ENCODE data around the gene NCKAP5L. TPM values are rescaled to one million over a fixed set of nuclear protein-coding genes. Genes with fewer than 3 reads are reported as not detected.

Gene NCKAP5L
- total RNA-seq, 2 donors from 2014 or later: 16.2 to 22.4 TPM

- intact Hi-C loops (cut with DNase I): no loop called here
- DNase-seq (ENCODE audit: low spot score): no peak
These were observed 21.3 kb downstream of the NCKAP5L start for GRCh38 chr12:49806877-49807276.

GRCh38 chr12:49806321-49806813 lies 21.8 kb downstream of the NCKAP5L start:
- no peak for DNase-seq (ENCODE audit: low spot score)

GRCh38 chr12:49805409-49805808 lies 22.8 kb downstream of the NCKAP5L start:
- intact Hi-C loops (cut with DNase I): no loop called here
- DNase-seq (ENCODE audit: low spot score): no peak

More at GRCh38 chr12:49806321-49806813, 21.8 kb downstream of the NCKAP5L start:
- intact Hi-C loops (cut with DNase I): no loop called here

- DNase-seq (ENCODE audit: low spot score): no peak
- intact Hi-C loops (cut with DNase I): no loop called here
These were observed 23.4 kb downstream of the NCKAP5L start for GRCh38 chr12:49804821-49805220.

DNA sequence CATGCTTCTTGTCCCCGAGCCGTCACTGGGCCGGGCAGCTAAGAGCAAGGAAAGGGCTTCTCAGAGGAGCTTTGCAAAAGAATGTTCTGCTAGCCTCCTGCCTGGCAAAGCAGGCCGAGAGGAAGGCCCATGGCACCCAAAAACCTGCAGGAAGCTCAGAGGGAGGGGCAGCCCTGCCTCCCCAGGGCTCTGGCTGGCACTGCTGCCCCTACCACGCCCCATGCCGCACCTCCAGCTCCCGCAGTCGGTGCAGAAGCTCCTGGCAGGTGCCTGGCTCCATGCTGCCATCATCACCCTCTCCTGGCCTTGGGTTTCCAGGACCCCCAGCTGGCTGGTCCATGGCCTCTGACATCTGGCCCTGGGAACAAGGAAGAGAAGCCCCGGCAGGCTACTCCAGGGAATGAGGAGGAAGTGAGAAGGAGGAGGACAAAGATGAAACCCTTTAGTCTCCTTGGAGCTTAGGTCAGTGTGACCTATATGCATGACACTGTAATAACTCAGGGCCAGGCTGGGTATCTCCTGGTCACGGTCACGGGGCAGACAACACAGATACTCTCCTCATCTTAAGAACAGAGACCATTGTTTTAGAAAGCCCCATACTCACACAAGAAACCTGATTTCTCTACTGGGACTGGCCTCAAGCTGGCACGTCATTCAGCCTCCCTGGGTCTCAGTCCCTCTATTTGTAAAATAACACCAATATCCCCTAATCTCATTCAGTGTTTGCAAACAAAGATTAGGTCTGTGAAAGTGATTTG lies 24.3 kb downstream of the NCKAP5L start:
- no peak for DNase-seq (ENCODE audit: low spot score)

DNA sequence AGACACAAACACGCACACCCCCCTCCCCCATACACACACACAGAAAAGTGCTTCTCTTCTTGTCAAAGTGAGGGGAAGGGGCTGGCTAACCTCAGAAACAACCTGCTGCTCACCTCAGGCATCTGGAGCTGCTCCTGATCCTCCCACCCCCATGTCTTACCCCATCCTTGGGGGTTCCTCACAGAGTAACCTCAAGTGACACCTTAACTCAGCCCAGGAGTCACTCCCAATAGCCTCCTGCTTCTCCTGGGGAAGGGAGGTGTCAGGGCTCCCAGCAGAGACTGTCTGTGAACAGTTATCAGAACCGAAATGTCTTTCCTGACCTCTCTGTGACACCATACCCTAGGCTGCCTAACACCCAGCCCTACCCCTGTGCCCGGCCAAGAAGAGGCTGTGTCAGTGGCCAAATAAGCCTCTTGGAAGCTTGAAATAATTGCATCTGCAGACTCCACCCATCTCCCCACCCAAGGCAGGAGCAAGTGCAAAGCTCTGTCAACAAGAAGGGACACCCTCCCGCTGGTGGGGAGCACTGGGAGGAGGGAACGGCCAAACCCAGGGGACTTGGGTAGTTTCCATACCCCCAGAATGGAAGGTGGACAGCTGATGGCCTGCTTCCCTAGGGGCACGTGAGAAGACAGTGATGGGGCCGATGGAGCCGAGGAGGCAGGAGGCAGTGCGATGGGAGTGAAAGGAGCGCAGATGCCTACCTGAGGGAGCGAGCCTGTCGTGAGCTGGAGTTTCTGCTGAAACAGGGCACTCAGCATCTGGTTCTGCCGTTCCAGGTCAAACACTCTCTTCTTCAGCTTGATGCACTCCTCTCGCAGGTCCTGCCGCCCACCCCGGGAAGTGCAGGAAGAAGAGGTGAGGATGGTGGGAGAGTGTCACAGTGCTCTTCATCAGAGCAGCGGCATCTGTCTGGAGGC lies 26.8 kb downstream of the NCKAP5L start:
- intact Hi-C loops (cut with DNase I): no loop called here
- DNase-seq (ENCODE audit: low spot score): no peak

More for the DNA sequence above, 24.3 kb downstream of the NCKAP5L start:
- intact Hi-C loops (cut with DNase I): no loop called here

DNA sequence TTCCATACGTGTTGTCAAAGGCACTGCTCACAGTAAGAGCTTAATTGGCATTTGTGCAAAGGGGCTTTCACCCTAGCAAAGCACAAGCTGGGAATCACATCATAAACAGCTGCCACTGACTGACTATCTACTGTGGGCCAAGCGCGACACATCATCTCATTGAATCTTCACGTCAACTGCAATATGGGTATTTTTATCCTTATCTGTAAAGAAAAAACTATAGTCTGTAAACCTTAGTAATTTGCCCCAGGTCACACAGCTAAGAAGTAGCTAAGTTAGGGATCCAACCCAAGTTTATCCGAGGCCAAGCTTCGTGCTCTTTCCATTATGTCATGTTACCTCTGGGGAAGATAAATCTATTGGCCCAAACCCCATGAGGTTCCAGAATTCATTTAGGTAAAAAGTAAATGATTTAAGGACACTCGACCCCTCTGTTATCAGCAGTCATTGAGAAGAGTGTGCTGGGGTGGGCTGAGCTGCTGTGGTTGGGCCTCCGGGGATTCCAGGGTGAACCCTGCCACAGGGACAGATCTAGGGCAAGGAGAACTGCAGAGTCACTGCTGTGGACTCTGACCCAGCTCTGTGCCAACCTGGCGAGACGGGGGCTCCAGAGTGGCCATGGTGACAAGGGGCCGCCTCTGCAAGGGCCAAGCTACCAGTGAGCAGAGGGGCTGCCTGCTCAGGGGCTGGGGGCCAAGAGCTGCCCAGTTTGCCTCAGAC lies 27.6 kb downstream of the NCKAP5L start:
- intact Hi-C loops (cut with DNase I): no loop called here
- no peak for DNase-seq (ENCODE audit: low spot score)

- intact Hi-C loops (cut with DNase I): no loop called here
- DNase-seq (ENCODE audit: low spot score): no peak
These were observed 29.3 kb downstream of the NCKAP5L start for GRCh38 chr12:49798934-49799333.

DNA sequence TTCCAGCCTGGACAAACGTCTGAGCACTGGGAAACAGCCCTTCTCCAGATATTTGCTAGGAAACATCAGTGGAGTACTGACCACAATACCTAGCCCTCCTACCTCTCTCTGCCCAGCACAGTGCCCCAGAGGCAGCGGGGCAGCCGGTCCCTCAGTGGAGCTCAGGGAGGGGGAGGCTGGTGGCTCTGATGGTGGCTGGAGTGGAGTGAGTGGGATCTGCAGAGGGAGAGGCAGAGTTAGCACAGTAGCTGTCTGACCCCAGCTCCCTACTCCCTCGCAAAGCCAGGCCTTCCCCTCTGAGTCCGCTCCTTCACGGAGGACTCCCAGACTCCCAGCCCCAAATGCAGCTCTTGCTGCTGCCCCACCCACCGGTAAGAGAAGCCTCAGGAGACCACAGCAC lies 30.0 kb downstream of the NCKAP5L start:
- intact Hi-C loops (cut with DNase I): no loop called here
- DNase-seq (ENCODE audit: low spot score): peak; percentile 42

DNA sequence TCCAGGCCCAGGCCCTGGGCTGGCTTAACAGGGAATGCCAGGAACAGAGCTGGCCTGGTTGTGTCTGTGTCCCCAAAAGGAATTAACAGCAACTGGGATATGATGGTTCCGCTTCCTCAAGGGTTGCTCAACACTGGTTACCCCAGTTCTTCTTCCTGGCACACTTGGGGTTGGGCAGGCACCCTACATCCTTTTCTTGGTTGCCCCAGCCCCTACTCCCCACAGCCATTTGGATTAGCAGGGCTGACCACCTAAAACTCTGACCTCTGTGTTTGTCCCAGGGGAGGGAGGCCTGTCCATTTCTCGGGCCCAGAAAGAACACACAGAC lies 30.8 kb downstream of the NCKAP5L start:
- DNase-seq (ENCODE audit: low spot score): peak; percentile 29
- intact Hi-C loops (cut with DNase I): no loop called here

GRCh38 chr12:49796606-49797448 lies 31.4 kb downstream of the NCKAP5L start:
- intact Hi-C loops (cut with DNase I): no loop called here
- DNase-seq (ENCODE audit: low spot score): peak; percentile 78

GRCh38 chr12:49796155-49796554 lies 32.1 kb downstream of the NCKAP5L start:
- peak; percentile 65 for DNase-seq (ENCODE audit: low spot score)
- intact Hi-C loops (cut with DNase I): no loop called here

DNA sequence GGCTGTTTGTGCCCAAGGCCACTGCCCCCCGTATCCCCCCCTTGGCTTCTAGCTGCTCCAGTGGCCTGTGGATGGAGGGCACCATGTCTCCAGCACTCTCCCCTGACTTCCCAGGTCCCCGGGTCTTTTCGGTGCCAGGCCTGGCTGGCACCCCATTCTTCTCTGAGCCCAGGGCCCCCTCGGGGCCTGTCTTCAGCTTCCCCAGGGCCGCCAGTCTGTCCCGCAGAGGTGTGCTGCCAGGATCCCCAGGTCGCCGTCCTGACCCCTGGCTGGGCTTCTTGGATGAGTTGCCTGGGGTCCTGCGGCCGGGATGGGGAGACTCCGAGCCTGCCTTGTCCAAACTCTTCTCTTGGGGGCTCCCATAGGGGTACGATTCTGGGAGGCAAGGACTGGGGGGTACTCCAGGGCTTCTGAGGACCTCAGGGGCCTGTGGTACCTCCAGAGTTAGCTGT lies 32.5 kb downstream of the NCKAP5L start:
- DNase-seq (ENCODE audit: low spot score): peak; percentile 66
- intact Hi-C loops (cut with DNase I): no loop called here

DNA sequence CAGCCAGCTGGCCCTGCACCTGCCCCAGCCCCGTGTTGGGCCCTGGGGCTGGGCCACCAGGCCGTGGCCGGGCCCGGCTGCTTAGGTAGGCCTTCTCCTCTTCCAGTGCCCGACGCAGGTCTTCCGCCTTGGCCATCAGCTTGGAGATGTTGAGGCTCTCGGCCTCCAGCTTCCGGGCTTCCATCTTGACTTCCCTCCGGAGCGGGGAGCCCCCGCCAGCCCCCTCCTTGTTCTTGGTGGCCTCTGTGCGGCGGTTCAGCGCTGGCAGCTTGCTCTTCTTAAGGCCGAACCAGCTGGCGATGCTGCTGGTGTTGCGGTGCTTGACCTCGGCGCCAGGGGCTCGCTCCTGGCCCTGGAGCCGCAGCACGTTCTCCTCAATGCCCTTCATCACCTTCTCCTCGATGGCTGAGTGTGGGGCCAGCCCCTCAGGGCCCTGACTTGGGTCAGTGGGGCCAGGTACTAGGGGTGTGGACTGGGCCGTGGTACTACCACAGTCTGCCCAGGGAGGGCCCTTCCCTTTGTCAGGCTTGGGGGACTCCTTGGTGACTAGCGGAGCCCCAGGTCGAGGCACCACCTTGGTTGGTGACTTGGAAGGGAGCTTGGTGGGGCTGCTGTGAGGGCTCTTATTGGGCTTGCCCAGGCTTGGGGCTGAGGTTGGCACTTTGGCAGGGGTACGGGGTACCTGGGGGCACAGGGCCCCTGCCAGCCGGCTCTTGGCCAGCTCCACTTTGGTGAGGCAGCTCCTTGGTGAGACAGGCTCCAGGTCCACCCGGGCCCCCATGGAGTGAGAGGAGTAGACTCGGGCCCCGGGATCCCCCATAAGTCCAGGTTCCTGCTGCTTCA lies 33.2 kb downstream of the NCKAP5L start:
- intact Hi-C loops (cut with DNase I): no loop called here
- peak; percentile 53 for DNase-seq (ENCODE audit: low spot score)

GRCh38 chr12:49794021-49794420 lies 34.2 kb downstream of the NCKAP5L start:
- intact Hi-C loops (cut with DNase I): no loop called here

GRCh38 chr12:49793620-49794019 lies 34.6 kb downstream of the NCKAP5L start:
- DNase-seq (ENCODE audit: low spot score): peak; percentile 67
- intact Hi-C loops (cut with DNase I): no loop called here

More at GRCh38 chr12:49794021-49794420, 34.2 kb downstream of the NCKAP5L start:
- peak; percentile 31 for DNase-seq (ENCODE audit: low spot score)

DNA sequence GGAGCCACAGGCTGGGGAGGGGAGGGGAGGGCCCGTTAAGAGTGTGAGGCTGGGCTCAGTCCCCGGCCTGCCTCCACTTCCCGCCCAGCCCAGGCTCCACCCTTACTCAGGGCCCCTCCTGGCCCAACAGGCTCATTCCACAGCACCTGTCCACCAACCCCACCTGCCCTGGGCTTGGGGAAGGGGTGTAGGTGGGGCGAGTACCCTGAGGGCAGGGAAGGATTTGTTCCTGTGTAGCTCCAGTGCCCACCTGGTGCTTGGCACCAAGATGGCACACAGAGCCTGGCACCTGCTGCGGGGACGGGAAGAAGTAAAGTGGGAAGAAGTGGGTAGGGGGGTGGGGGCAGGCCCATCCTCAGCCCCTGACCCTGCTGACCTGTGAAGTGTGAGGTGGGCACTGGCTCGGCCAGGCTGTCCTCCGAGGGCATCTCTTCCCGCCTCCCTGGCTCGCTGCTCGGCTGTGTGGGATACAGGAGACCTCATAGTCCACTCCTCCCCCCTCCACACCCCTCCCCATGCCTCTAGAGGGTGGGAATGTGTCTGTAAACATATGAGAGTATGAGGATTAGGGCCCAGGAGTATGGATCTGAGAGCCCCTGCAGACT lies 35.1 kb downstream of the NCKAP5L start:
- peak; percentile 64 for DNase-seq (ENCODE audit: low spot score)
- intact Hi-C loops (cut with DNase I): no loop called here

Measured in posterior vena cava (tissue), 2 donors.